GM13976 (cell line): ENCODE data around the gene CDC40.
A peak's percentile ranks its signal among the peaks of the same experiment; 100 is the strongest.

Experiments
- DNase-seq: peaks from one replicate; pipeline ENCODE4 v3.0.0; 2012; ENCODE audit warnings: low spot score
- in situ Hi-C: fragments of 300-500 bp; cut with MboI; formaldehyde crosslinking; loops from one replicate; pipeline ENCODE4 v1.12.0; 2022; ENCODE audit warnings: low sequenced_read_pairs, mixed read lengths, inconsistent platforms; ENCODE audit not compliant: unreplicated experiment
- TF ChIP-seq, protein P1 (sequence below): IDR thresholded peaks from 2 replicates; pipeline ENCODE4 v1.5.1; 2012; ENCODE audit warnings: borderline replicate concordance, mild to moderate bottlenecking; ENCODE audit not compliant: insufficient read depth; ENCODE audit errors: extremely low read depth, missing control alignments, control extremely low read depth

Gene CDC40

DNA sequence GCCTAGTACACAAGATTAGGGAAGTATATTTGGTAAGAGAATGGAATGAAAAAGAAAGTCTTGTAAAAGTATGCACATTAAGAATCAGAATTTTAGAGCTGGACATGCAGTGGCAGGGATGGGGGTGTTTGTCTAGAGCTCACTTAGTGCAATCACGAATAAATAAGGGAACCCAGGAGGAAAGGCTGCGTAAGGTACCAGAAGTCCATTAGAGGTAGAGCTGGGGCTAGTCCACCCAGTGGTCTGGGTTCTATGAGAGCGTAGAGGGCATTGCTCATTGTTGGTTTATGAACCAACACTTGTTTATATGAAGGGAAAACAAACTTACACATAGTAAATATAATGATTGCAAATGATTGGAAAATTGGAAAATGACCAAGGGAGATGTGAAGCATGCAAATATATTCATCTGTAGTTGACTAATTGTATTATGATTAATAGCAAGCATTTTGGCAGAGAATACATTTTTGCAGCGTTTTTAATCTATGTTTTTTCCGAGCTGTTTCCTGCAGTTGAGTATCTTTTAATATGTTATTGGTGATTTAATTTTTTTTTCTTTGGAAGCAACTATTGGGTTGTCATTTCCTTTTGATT, 3.2 kb downstream of the CDC40 start:
- TF ChIP-seq, protein P1, sequence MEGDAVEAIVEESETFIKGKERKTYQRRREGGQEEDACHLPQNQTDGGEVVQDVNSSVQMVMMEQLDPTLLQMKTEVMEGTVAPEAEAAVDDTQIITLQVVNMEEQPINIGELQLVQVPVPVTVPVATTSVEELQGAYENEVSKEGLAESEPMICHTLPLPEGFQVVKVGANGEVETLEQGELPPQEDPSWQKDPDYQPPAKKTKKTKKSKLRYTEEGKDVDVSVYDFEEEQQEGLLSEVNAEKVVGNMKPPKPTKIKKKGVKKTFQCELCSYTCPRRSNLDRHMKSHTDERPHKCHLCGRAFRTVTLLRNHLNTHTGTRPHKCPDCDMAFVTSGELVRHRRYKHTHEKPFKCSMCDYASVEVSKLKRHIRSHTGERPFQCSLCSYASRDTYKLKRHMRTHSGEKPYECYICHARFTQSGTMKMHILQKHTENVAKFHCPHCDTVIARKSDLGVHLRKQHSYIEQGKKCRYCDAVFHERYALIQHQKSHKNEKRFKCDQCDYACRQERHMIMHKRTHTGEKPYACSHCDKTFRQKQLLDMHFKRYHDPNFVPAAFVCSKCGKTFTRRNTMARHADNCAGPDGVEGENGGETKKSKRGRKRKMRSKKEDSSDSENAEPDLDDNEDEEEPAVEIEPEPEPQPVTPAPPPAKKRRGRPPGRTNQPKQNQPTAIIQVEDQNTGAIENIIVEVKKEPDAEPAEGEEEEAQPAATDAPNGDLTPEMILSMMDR: no peak
- DNase-seq: no peak
- in situ Hi-C loops: no loop called here

DNA sequence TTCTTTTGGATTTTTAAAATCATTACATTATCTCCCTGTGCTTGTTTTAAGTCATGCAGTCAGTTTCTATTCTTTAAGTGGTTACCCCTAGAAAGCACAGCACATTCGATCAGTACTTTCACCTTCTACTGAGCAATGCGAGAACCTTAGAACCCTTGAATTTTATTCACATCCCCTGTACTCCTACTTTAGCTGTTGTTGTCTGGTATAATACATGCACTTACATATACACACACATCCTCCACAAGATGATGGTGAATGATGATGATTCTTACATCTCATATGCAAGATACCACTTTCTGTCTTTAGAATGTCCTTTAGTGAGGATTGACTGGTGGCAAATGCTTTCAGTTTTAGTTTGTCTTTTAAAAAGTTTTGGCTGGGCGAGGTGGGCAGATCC, 5.7 kb downstream of the CDC40 start:
- in situ Hi-C loops: no loop called here
- DNase-seq: peak; percentile 49

DNA sequence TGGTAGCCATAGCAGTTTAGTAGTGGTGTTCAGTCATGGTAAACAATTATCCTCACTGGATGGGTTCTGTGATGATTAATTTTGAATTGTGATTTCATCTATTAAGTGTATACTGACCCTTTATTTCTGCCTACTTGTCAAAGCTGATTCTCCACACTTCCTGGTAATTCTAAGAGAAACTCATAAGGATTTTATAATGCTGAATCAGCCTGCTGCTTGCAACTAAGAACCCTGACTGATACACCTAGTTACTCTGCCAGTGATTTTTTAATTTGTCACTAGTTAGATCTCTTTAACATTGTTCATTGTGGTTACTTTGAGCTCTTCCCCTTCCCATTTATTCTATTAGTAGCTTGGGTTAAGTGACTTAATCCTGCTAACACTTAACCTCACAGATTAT, 8.6 kb downstream of the CDC40 start:
- in situ Hi-C loops: no loop called here
- TF ChIP-seq, protein P1: no peak
- no peak for DNase-seq

More for the DNA sequence above, 5.7 kb downstream of the CDC40 start:
- TF ChIP-seq, protein P1: no peak

DNA sequence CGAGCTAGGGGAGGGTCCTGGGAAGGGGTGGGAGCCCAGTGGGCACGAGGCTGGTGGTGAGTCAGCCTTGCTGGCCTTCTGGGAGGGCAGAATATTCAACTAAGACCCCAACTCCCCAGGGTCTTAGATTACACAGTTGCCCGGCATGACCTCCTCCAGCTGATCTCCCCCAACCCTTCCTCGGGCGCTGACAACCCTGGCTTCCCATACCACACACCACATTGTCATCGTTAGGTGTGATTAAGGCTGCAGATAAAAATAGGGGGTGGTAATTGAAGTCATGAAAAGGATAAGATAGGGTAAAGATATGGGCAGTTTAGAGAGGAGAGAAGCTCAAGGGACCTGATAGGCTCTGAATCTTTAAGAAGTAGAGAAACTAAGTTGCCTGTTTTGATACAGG, 10.5 kb downstream of the CDC40 start:
- in situ Hi-C loops: no loop called here
- TF ChIP-seq, protein P1: no peak
- DNase-seq: no peak

DNA sequence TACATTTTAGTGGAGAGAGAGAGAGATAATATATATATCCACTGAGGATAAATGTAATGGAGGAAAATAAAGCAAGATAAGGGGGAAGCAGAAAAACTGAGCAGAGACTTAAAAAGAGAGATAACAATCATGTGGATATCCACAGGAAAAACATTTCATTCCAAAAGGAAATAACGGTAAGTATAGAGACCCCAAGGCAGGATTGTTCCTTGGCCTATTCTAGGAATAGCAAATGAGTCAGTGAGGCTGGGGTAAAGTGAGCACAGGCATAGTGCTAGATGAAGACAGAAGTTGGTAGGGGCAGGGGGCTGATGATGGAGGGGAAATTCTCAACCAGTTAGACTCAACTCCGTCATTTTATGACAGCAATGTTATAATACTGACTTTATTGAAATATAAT, 11.2 kb downstream of the CDC40 start:
- TF ChIP-seq, protein P1: no peak
- DNase-seq: no peak
- in situ Hi-C loops: no loop called here

DNA sequence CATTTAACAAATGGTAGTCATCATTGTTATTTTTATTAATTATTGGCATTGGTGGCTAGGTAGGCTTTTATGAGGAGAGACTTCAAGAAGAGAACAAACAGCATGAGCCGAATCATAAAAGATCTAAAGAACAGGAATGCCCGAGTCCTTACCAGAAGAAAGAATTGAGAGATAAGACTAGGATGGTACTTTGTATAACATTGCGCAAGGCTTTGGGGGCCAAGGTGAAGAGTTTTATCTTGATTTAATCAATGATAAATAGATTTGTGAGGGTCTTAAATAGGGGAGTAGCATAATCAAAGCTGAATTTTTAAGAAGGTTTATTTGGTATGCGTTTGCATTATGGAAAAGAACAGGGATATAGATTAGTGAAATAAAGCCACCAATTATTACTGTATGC, 15.4 kb downstream of the CDC40 start:
- TF ChIP-seq, protein P1: no peak
- in situ Hi-C loops: no loop called here
- DNase-seq: no peak
